SU-DHL-6 (cell line): ENCODE measurements around the gene OR2T27.

ENCODE experiments used
- H2AFZ ChIP-seq: fragments of 200-600 bp; sonication (generic); 2 replicates; pipeline ENCODE4 v1.6.1; 2014; ENCODE audit warnings: low read depth, mild to moderate bottlenecking, moderate library complexity, mixed read lengths, antibody characterized with exemption, low read length; ENCODE audit not compliant: severe bottlenecking
- H3F3A ChIP-seq: fragments of 200-600 bp; shearing (Covaris generic); 2 replicates; pipeline ENCODE4 v1.6.0; 2016; ENCODE audit warnings: antibody characterized with exemption, mild to moderate bottlenecking; ENCODE audit not compliant: insufficient read depth
- H3K27ac ChIP-seq: fragments of 200-600 bp; sonication (generic); 2 replicates; pipeline ENCODE4 v1.5.1; 2016; ENCODE audit warnings: low read depth, mild to moderate bottlenecking, low read length, moderate library complexity, mixed read lengths
- H3K27me3 ChIP-seq: fragments of 200-600 bp; sonication (generic), shearing (Covaris generic); 2 replicates; pipeline ENCODE4 v1.6.0; 2014; ENCODE audit warnings: mild to moderate bottlenecking, low read length
- H3K36me3 ChIP-seq: fragments of 200-600 bp; sonication (generic); 2 replicates; pipeline ENCODE4 v1.6.1; 2014; ENCODE audit warnings: mild to moderate bottlenecking, low read length, mixed read lengths
- H3K4me2 ChIP-seq: fragments of 300-600, 200-600 bp; shearing (Covaris generic), sonication (generic); 2 replicates; pipeline ENCODE4 v1.6.0; 2014; ENCODE audit warnings: low read length, low read depth, mild to moderate bottlenecking; ENCODE audit not compliant: poor library complexity, severe bottlenecking
- H3K4me3 ChIP-seq: fragments of 200-600 bp; sonication (generic); 2 replicates; pipeline ENCODE4 v1.5.1; 2014; ENCODE audit warnings: antibody characterized with exemption, low read length, mild to moderate bottlenecking, mixed read lengths; ENCODE audit not compliant: insufficient read depth, poor library complexity, severe bottlenecking
- H3K79me2 ChIP-seq: fragments of 200-600 bp; sonication (generic); 2 replicates; pipeline ENCODE4 v1.6.1; 2014; ENCODE audit warnings: mild to moderate bottlenecking, low read length, moderate library complexity; ENCODE audit not compliant: insufficient read depth
- H3K9ac ChIP-seq: fragments of 200-600 bp; sonication (generic); 2 replicates; pipeline ENCODE4 v1.7.0; 2014; ENCODE audit warnings: mild to moderate bottlenecking, low read length
- H3K9me2 ChIP-seq: fragments of 200-600 bp; sonication (generic); replicated peaks from 2 replicates; pipeline ENCODE4 v1.6.1; 2014; ENCODE audit warnings: low read length; ENCODE audit not compliant: insufficient read depth
- H3K9me3 ChIP-seq: fragments of 200-600 bp; sonication (generic); 2 replicates; pipeline ENCODE4 v1.6.1; 2014; ENCODE audit warnings: low read length, mixed read lengths; ENCODE audit not compliant: insufficient read depth
- H4K20me1 ChIP-seq: fragments of 200-600 bp; sonication (generic); 2 replicates; pipeline ENCODE4 v1.6.1; 2014; ENCODE audit warnings: low read depth, mild to moderate bottlenecking, antibody characterized with exemption, low read length, moderate library complexity, mixed read lengths
- EZH2phosphoT487 ChIP-seq: fragments of 200-600 bp; sonication (generic), shearing (Covaris generic); conservative IDR thresholded peaks from 2 replicates; pipeline ENCODE4 v1.6.1; 2018; ENCODE audit warnings: mild to moderate bottlenecking, antibody characterized with exemption, low read length, moderate library complexity, mixed read lengths
- TF ChIP-seq, protein P1 (sequence below): fragments of 200-600 bp; sonication (generic); IDR thresholded peaks from one replicate; pipeline ENCODE4 v1.5.1; 2017; ENCODE audit warnings: antibody characterized with exemption, mild to moderate bottlenecking, low read length, moderate library complexity; ENCODE audit not compliant: insufficient read depth, poor library complexity, severe bottlenecking

The OR2T27 gene

DNA sequence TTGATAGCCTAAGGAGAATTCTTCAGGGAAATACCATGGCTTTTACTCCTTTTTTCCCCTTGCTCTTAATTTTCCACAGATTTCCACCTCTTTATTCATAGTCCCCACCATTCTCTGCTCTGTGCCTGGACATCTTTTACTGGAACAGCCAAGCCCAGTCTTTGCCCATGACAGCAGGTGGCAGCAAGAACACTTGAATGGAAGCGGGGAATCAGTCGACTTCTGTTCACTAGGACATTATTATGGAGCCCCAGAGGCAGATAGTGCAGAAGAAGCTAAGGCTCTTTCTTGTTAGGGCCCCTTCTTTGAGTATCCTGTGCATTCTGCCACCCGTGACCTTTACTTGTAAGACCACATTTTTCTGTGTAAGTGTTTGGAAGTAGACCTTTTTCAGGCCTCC, 40.9 kb upstream of the OR2T27 start:
- H3K27me3 ChIP-seq, result no peaks in the 10 kb centered on the region
- no peak overlapping the region for H3K4me3 ChIP-seq
- no peaks in the 10 kb centered on the region for H3K79me2 ChIP-seq
- H3K36me3 ChIP-seq, result no peaks in the 10 kb centered on the region
- no peak overlapping the region for H3K4me2 ChIP-seq
- no peaks in the 10 kb centered on the region; the same call in 1 of the 2 replicates for H4K20me1 ChIP-seq
- no peak overlapping the region for H3K9ac ChIP-seq
- no peak overlapping the region for H3K27ac ChIP-seq
- H3F3A ChIP-seq, result no peaks in the 10 kb centered on the region
- no peak overlapping the region for H2AFZ ChIP-seq
- H3K9me3 ChIP-seq, result no peaks in the 10 kb centered on the region
- TF ChIP-seq, protein P1, sequence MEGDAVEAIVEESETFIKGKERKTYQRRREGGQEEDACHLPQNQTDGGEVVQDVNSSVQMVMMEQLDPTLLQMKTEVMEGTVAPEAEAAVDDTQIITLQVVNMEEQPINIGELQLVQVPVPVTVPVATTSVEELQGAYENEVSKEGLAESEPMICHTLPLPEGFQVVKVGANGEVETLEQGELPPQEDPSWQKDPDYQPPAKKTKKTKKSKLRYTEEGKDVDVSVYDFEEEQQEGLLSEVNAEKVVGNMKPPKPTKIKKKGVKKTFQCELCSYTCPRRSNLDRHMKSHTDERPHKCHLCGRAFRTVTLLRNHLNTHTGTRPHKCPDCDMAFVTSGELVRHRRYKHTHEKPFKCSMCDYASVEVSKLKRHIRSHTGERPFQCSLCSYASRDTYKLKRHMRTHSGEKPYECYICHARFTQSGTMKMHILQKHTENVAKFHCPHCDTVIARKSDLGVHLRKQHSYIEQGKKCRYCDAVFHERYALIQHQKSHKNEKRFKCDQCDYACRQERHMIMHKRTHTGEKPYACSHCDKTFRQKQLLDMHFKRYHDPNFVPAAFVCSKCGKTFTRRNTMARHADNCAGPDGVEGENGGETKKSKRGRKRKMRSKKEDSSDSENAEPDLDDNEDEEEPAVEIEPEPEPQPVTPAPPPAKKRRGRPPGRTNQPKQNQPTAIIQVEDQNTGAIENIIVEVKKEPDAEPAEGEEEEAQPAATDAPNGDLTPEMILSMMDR, result no peak
- TF ChIP-seq EZH2phosphoT487, result no peak
- H3K9me2 ChIP-seq, result no peaks in the 10 kb centered on the region

DNA sequence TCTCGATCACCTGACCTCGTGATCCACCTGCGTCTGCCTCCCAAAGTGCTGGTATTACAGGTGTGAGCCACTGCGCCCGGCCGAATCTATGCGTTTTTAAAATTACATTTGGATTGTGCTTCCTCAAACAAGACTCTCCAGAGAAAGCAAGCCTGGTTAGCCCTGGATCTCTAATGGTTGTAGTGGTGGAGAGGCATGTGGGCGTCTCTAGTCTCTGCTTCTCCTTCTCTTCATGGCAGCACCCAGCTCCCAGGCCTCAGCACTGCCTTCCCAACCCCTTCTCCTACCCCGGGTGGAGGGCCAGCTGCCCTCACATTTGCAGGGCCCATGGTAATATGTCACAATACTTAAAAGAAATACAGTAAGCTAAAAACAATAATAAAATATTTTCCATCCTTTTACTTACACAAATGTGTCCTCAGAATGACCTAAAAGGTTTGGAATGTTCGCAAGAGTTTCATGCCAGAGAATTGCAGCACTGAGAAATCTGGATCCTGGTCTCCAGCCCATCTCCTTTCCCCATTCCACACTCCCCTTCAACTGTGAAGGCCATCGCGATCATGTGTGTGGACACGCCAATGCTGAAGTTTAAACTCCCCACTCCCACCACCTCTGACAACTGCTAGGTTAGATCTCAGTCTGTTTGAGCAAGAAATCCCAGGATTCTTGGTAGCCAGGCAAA, 40.3 kb upstream of the OR2T27 start:
- no peaks in the 10 kb centered on the region; the same call in 1 of the 2 replicates for H4K20me1 ChIP-seq

DNA sequence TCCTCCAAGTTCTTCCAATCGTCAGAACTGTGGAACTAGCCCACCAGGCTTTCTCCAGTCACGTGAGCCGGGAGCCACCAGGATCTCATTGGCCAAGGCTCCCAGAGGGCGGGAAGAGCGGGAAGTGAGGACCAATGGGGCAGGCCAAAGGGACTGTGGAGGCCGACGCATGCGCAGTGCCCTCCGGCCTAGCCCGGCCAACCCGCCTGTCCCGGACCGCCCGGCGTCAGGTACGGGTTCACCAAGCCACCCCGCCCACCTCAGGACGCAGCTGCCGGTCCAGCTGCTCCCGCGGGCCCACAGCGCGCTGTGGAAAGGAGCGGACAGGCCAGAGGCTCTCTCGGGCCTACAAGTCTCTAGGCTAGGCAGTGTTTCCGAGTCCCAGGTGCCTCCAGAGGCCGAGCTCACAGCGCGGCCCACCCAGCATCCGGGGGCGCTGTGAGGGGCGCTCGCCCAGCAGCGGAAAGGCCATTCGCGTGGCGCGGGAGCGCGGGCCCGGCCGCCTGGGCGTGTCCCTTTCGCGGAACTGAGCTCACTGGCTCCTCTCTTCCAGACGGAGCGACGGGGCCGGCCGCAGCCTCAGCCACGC, 36.3 kb upstream of the OR2T27 start:
- H3K27ac ChIP-seq, result no peak overlapping the region
- no peak for TF ChIP-seq EZH2phosphoT487
- TF ChIP-seq, protein P1, result no peak
- no peaks in the 10 kb centered on the region for H3K79me2 ChIP-seq
- H2AFZ ChIP-seq, result no peak overlapping the region
- no peaks in the 10 kb centered on the region for H3F3A ChIP-seq
- no peaks in the 10 kb centered on the region for H3K9me2 ChIP-seq
- H3K4me3 ChIP-seq, result no peak overlapping the region
- no peaks in the 10 kb centered on the region for H3K36me3 ChIP-seq
- H4K20me1 ChIP-seq, result no peaks in the 10 kb centered on the region; the same call in 1 of the 2 replicates
- no peaks in the 10 kb centered on the region for H3K27me3 ChIP-seq
- no peaks in the 10 kb centered on the region for H3K9me3 ChIP-seq
- H3K9ac ChIP-seq, result no peak overlapping the region
- H3K4me2 ChIP-seq, result no peak overlapping the region

More for the DNA sequence above, 40.3 kb upstream of the OR2T27 start:
- Histone ChIP-seq H3K79me2 (no peaks in the 10 kb centered on the region), H3K9me3 (no peaks in the 10 kb centered on the region), H3K27me3 (no peaks in the 10 kb centered on the region), H3K4me2 (no peak overlapping the region), H3K27ac (no peak overlapping the region), H3K36me3 (no peaks in the 10 kb centered on the region), H3K4me3 (no peak overlapping the region), H3K9ac (no peak overlapping the region), H3F3A (no peaks in the 10 kb centered on the region), H3K9me2 (no peaks in the 10 kb centered on the region), H2AFZ (no peak overlapping the region)
- TF ChIP-seq, protein P1, result no peak
- no peak for TF ChIP-seq EZH2phosphoT487
